Sigmoid colon (tissue), 4 donors: ENCODE measurements around the gene LRP1B.

ENCODE experiments used
- CTCF ChIP-seq, 4 experiments: fragments of 450-650 bp in 3 of 4; fragments of 200-600 bp in 1 of 4; IDR thresholded peaks; one replicate each; pipeline ENCODE4 v1.5.1; 2016 to 2019; ENCODE audit warnings: antibody characterized with exemption in 4 of 4, mild to moderate bottlenecking in 3 of 4, moderate library complexity in 2 of 4
- EP300 ChIP-seq, 4 donors: sonication (generic); formaldehyde crosslinking; IDR thresholded peaks; one replicate each; pipeline ENCODE4 v1.6.1; 2017; ENCODE audit warnings: antibody characterized with exemption in 4 of 4
- POLR2A ChIP-seq, 2 donors: fragments of 450-650 bp; IDR thresholded peaks; one replicate each; pipeline ENCODE4 v1.6.1; 2016; ENCODE audit warnings: antibody characterized with exemption in 2 of 2, mild to moderate bottlenecking in 2 of 2, moderate library complexity in 2 of 2

- TF ChIP-seq EP300 (IDR thresholded peaks at IDR 0.05) (no peak), CTCF (IDR thresholded peaks at IDR 0.05) (no peak), POLR2A (IDR thresholded peaks at IDR 0.05) (no peak)
Measured at GRCh38 chr2:141709756-141710155, 421.1 kb downstream of the LRP1B start.
